SK-N-SH (cell line): ENCODE data around the gene CCDC185. TPM values are rescaled to one million over a fixed set of nuclear protein-coding genes. Genes with fewer than 3 reads are reported as not detected.

ENCODE experiments used
- CTCF ChIA-PET: fragments of 300-600, 350-600 bp; formaldehyde crosslinking; extraction: SDS; loops from one replicate; lab custom pipeline; 2021; lab: Yijun Ruan, JAX
- POLR2A ChIA-PET: fragments of 350-600 bp; sonication (Branson Sonifier 250); formaldehyde crosslinking; extraction: SDS; loops from one replicate; lab custom pipeline; 2020; ENCODE audit warnings: antibody characterized with exemption, inconsistent platforms; lab: Yijun Ruan, JAX
- DNase-seq: peaks from one replicate; pipeline ENCODE4 v3.0.0; 2012
- H2AFZ ChIP-seq: fragments of 200-600 bp; sonication (generic); 2 replicates; pipeline ENCODE4 v1.8.1; 2016; ENCODE audit warnings: antibody characterized with exemption, mild to moderate bottlenecking, low read depth
- H3F3A ChIP-seq: fragments of 200-600 bp; sonication (generic); replicated peaks from 2 replicates; pipeline ENCODE3; 2016; ENCODE audit warnings: antibody characterized with exemption, mild to moderate bottlenecking; ENCODE audit not compliant: insufficient read depth
- H3K27ac ChIP-seq, 2 experiments: fragments of 200-500 bp in 1 of 2; fragments of 200-600 bp in 1 of 2; sonication (Bioruptor generic) in 1 of 2; sonication (generic), shearing (Covaris generic) in 1 of 2; 2 replicates each; pipeline versions ENCODE4 v1.5.1 to v1.6.1; 2014 to 2016; ENCODE audit warnings: low read depth in 2 of 2, inconsistent platforms in 1 of 2, low read length in 1 of 2, mild to moderate bottlenecking in 1 of 2, mixed read lengths in 1 of 2
- H3K27me3 ChIP-seq: fragments of 200-600 bp; sonication (generic), shearing (Covaris generic); 2 replicates; pipeline ENCODE4 v1.6.1; 2016; ENCODE audit warnings: mixed run types; ENCODE audit not compliant: insufficient read depth
- H3K36me3 ChIP-seq, 2 experiments: fragments of 200-500 bp in 1 of 2; fragments of 200-600 bp in 1 of 2; sonication (Bioruptor generic) in 1 of 2; sonication (generic) in 1 of 2; replicated peaks in 1 of 2; 2 replicates each; pipeline versions ENCODE3 to v1.5.1; 2014 to 2016; ENCODE audit warnings: low read length in 1 of 2, mild to moderate bottlenecking in 1 of 2; ENCODE audit not compliant: insufficient read depth in 2 of 2, control insufficient read depth in 1 of 2
- H3K4me1 ChIP-seq, 2 experiments: fragments of 200-500 bp in 1 of 2; fragments of 200-600 bp in 1 of 2; sonication (Bioruptor generic) in 1 of 2; sonication (generic), shearing (Covaris generic) in 1 of 2; 2 replicates each; pipeline versions ENCODE4 v1.5.1 to v1.6.1; 2014 to 2016; ENCODE audit warnings: low read depth in 1 of 2, low read length in 1 of 2, mixed run types in 1 of 2; ENCODE audit not compliant: insufficient read depth in 2 of 2, control insufficient read depth in 1 of 2
- H3K4me2 ChIP-seq: fragments of 200-600 bp; sonication (generic), shearing (Covaris generic); 2 replicates; pipeline ENCODE4 v1.6.1; 2017; ENCODE audit warnings: mixed run types
- H3K4me3 ChIP-seq, 2 experiments: fragments of 200-500 bp in 1 of 2; fragments of 200-600 bp in 1 of 2; sonication (Bioruptor generic) in 1 of 2; sonication (generic), shearing (Covaris generic) in 1 of 2; 2 replicates each; pipeline versions ENCODE4 v1.5.1 to v1.8.1; 2014 to 2016; ENCODE audit warnings: low read depth in 2 of 2, inconsistent platforms in 1 of 2, low read length in 1 of 2, mild to moderate bottlenecking in 1 of 2, mixed read lengths in 1 of 2, moderate library complexity in 1 of 2
- H3K79me2 ChIP-seq: fragments of 200-600 bp; sonication (generic); 2 replicates; pipeline ENCODE4 v1.8.1; 2017; ENCODE audit warnings: mild to moderate bottlenecking; ENCODE audit not compliant: insufficient read depth
- H3K9ac ChIP-seq: fragments of 200-600 bp; sonication (generic); 2 replicates; pipeline ENCODE4 v1.6.1; 2017; ENCODE audit warnings: mixed run types
- H3K9me2 ChIP-seq: fragments of 200-600 bp; sonication (generic); 2 replicates; pipeline ENCODE4 v1.6.1; 2017; ENCODE audit warnings: mixed run types
- H3K9me3 ChIP-seq: fragments of 200-600 bp; sonication (generic); 2 replicates; pipeline ENCODE4 v1.6.1; 2017; ENCODE audit warnings: mixed run types, mild to moderate bottlenecking, moderate library complexity
- H4K20me1 ChIP-seq: fragments of 200-600 bp; sonication (generic); 2 replicates; pipeline ENCODE4 v1.6.1; 2017; ENCODE audit warnings: mild to moderate bottlenecking, mixed run types; ENCODE audit not compliant: insufficient read depth
- CHD2 ChIP-seq: fragments of 150-350 bp; IDR thresholded peaks from 2 replicates; pipeline ENCODE4 v1.6.1; 2018; ENCODE audit warnings: low read length; ENCODE audit not compliant: partially characterized antibody
- EZH2phosphoT487 ChIP-seq: fragments of 200-600 bp; sonication (generic); IDR thresholded peaks from 2 replicates; pipeline ENCODE4 v1.6.1; 2017; ENCODE audit warnings: low read depth, mixed run types, mild to moderate bottlenecking, antibody characterized with exemption, moderate library complexity, borderline replicate concordance
- FOSL2 ChIP-seq: IDR thresholded peaks from 2 replicates; pipeline ENCODE4 v1.4.0; 2012; ENCODE audit warnings: low read depth, mild to moderate bottlenecking, moderate library complexity, borderline replicate concordance
- FOXJ3 ChIP-seq: sonication (generic); formaldehyde crosslinking; IDR thresholded peaks from 2 replicates; pipeline ENCODE4 v1.5.1; 2020; ENCODE audit warnings: mild to moderate bottlenecking, missing genetic modification reagents
- FOXM1 ChIP-seq: IDR thresholded peaks from 2 replicates; pipeline ENCODE4 v1.4.0; 2012; ENCODE audit warnings: low read depth, mild to moderate bottlenecking
- MEF2A ChIP-seq: IDR thresholded peaks from 2 replicates; pipeline ENCODE4 v1.4.0; 2012; ENCODE audit warnings: low read depth, borderline replicate concordance
- POLR2AphosphoS5 ChIP-seq: IDR thresholded peaks from 2 replicates; pipeline ENCODE4 v1.6.1; 2012; ENCODE audit warnings: low read depth, low read length
- RAD21 ChIP-seq: IDR thresholded peaks from 2 replicates; pipeline ENCODE4 v1.6.1; 2012; ENCODE audit warnings: mild to moderate bottlenecking, low read length
- RCOR1 ChIP-seq: fragments of 150-350 bp; IDR thresholded peaks from 2 replicates; pipeline ENCODE4 v1.6.1; 2017; ENCODE audit warnings: antibody characterized with exemption, low read length
- RXRA ChIP-seq: IDR thresholded peaks from 2 replicates; pipeline ENCODE4 v1.4.0; 2012; ENCODE audit warnings: low read depth, mild to moderate bottlenecking, borderline replicate concordance
- SIN3A ChIP-seq: IDR thresholded peaks from 2 replicates; pipeline ENCODE4 v1.6.1; 2012; ENCODE audit warnings: low read depth, mild to moderate bottlenecking, low read length, moderate library complexity, borderline replicate concordance
- SMC3 ChIP-seq: IDR thresholded peaks from 2 replicates; pipeline ENCODE4 v1.6.1; 2012; ENCODE audit warnings: low read depth, low read length, improper control_type of control experiment
- TCF12 ChIP-seq: IDR thresholded peaks from 2 replicates; pipeline ENCODE4 v1.4.0; 2012
- TEAD4 ChIP-seq: IDR thresholded peaks from 2 replicates; pipeline ENCODE4 v1.4.0; 2012; ENCODE audit warnings: mild to moderate bottlenecking, borderline replicate concordance; ENCODE audit not compliant: insufficient read depth
- WGBS: methylation state at CpG from one replicate; pipeline ENCODE4 v1.1.6; 2017; ENCODE audit warnings: low lambda C conversion rate; 5-methylcytosine and 5-hydroxymethylcytosine counted together
- polyA plus RNA-seq, 3 experiments: library from polyadenylated mRNA; depleted of rRNA; stranded (reverse); fragments of >200 nt; gene quantifications; 2 replicates each; pipeline ENCODE4 v1.2.3, GENCODE V29; 2012
- TF ChIP-seq, protein P1 (sequence below): IDR thresholded peaks from 2 replicates; pipeline ENCODE4; 2012
- TF ChIP-seq, protein P2 (sequence below): IDR thresholded peaks from 2 replicates; pipeline ENCODE4 v1.4.0; 2012; ENCODE audit warnings: low read depth, borderline replicate concordance
- TF ChIP-seq, protein P3 (sequence below): IDR thresholded peaks from 2 replicates; pipeline ENCODE4 v1.4.0; 2012; ENCODE audit warnings: low read depth
- TF ChIP-seq, protein P4 (sequence below): IDR thresholded peaks from 2 replicates; pipeline ENCODE4 v1.6.1; 2012; ENCODE audit warnings: mild to moderate bottlenecking, low read depth, low read length, moderate library complexity
- TF ChIP-seq, protein P5 (sequence below): fragments of 150-350 bp; IDR thresholded peaks from 2 replicates; pipeline ENCODE4 v1.6.1; 2016; ENCODE audit warnings: mild to moderate bottlenecking, low read depth, low read length
- TF ChIP-seq, protein P6 (sequence below): IDR thresholded peaks from 2 replicates; pipeline ENCODE4 v1.4.0; 2012; ENCODE audit warnings: low read depth, borderline replicate concordance

The CCDC185 gene
- polyA plus RNA-seq, 1 of the 3 experiments (the other 2 are of a cell fraction), result not detected

DNA sequence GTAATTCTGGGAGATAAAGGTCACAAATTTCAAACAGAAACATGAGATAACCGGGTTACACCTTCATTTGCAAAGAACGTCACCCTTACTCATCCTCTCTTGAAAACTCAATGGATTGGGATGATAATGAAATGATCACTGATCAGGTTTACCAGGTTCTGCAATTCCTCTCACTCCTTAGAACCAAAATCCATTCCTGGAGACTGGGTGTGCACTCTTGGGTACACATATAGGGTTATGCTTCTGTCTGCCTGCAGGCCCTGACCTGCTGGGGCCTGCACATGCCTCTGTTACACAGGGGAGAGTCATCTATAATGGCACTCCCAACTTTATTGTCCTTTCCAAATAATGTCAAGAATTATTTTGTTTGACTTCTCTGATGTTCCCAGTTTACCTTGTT, 37.5 kb upstream of the CCDC185 start:
- Histone ChIP-seq H3K4me3 (no peak overlapping the region), H3K27ac (no peak overlapping the region), H3K27me3 (peaks cover 31% of the 10 kb centered on the region; the same call in 1 of the 2 replicates), H2AFZ (no peak overlapping the region), H3K4me1 (no peaks in the 10 kb centered on the region; a peak in 1 of 4 replicates), H3K9me2 (no peaks in the 10 kb centered on the region), H3K36me3 (no peaks in the 10 kb centered on the region), H3F3A (no peaks in the 10 kb centered on the region), H3K9ac (no peak overlapping the region), H4K20me1 (no peaks in the 10 kb centered on the region), H3K4me2 (no peak overlapping the region), H3K79me2 (no peaks in the 10 kb centered on the region), H3K9me3 (no peaks in the 10 kb centered on the region)
- ChIA-PET POLR2A (no interaction called here), CTCF (interaction anchor here (1.1 to 1.4 kb wide), 2 partner anchors 226 to 232 kb away, joined by 3 to 4 read pairs; no protein-coding TSS in a partner anchor)
- TF ChIP-seq EZH2phosphoT487, result no peak
- no peak for TF ChIP-seq FOXJ3 (CRISPR knock-in tag)
- no peak for TF ChIP-seq RXRA
- TF ChIP-seq SIN3A, result no peak
- TF ChIP-seq POLR2AphosphoS5, result no peak
- no peak for TF ChIP-seq MEF2A
- TF ChIP-seq, protein P1, sequence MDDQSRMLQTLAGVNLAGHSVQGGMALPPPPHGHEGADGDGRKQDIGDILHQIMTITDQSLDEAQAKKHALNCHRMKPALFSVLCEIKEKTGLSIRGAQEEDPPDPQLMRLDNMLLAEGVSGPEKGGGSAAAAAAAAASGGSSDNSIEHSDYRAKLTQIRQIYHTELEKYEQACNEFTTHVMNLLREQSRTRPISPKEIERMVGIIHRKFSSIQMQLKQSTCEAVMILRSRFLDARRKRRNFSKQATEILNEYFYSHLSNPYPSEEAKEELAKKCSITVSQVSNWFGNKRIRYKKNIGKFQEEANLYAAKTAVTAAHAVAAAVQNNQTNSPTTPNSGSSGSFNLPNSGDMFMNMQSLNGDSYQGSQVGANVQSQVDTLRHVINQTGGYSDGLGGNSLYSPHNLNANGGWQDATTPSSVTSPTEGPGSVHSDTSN, result no peak
- TF ChIP-seq RAD21, result no peak
- TF ChIP-seq FOXM1, result no peak
- no peak for TF ChIP-seq RCOR1
- TF ChIP-seq, protein P2, sequence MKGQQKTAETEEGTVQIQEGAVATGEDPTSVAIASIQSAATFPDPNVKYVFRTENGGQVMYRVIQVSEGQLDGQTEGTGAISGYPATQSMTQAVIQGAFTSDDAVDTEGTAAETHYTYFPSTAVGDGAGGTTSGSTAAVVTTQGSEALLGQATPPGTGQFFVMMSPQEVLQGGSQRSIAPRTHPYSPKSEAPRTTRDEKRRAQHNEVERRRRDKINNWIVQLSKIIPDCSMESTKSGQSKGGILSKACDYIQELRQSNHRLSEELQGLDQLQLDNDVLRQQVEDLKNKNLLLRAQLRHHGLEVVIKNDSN, result no peak
- TF ChIP-seq SMC3, result no peak
- no peak for TF ChIP-seq TEAD4
- no peak for TF ChIP-seq TCF12
- TF ChIP-seq, protein P3, sequence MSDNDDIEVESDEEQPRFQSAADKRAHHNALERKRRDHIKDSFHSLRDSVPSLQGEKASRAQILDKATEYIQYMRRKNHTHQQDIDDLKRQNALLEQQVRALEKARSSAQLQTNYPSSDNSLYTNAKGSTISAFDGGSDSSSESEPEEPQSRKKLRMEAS, result no peak
- no peak for DNase-seq
- 17% methylated on average over 2 of the region's 2 CpGs for WGBS

DNA sequence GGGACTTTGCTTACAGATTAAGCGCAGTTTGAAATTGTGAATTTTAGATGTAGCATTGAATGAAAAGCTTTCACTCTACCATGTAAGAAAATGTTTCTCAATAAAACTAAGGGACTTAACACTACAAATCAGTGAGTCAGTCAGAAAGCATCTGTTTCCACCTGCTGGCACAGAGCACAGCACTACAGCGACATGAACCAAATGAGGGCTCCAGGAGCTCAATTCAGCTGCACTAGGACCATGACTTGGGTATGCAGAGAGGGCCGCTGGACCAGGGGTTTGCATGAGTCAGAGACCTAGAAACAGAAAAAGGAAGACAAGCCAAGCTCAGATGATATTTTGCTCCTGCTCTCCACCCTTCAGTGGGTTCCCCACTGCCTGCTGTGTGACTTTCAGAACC, 34.4 kb upstream of the CCDC185 start:
- Histone ChIP-seq H2AFZ (no peak overlapping the region), H3K27me3 (peaks cover 31% of the 10 kb centered on the region), H3F3A (no peaks in the 10 kb centered on the region), H4K20me1 (no peaks in the 10 kb centered on the region), H3K4me1 (peaks cover 0 to 9% of the 10 kb centered on the region in 2 experiments; a peak in 1 of 4 replicates), H3K27ac (no peak overlapping the region), H3K36me3 (no peaks in the 10 kb centered on the region), H3K9me3 (no peaks in the 10 kb centered on the region), H3K79me2 (no peaks in the 10 kb centered on the region), H3K9ac (no peak overlapping the region), H3K4me2 (no peak overlapping the region), H3K9me2 (no peaks in the 10 kb centered on the region), H3K4me3 (no peak overlapping the region)
- POLR2A ChIA-PET, result no interaction called here
- no peak for DNase-seq
- CTCF ChIA-PET, result interaction anchor here (0.7 to 1.3 kb wide), 2 partner anchors 225 to 325 kb away, joined by 3 to 5 read pairs; no protein-coding TSS in a partner anchor
- WGBS, result 54% methylated on average over 3 of the region's 3 CpGs
- TF ChIP-seq, protein P4, sequence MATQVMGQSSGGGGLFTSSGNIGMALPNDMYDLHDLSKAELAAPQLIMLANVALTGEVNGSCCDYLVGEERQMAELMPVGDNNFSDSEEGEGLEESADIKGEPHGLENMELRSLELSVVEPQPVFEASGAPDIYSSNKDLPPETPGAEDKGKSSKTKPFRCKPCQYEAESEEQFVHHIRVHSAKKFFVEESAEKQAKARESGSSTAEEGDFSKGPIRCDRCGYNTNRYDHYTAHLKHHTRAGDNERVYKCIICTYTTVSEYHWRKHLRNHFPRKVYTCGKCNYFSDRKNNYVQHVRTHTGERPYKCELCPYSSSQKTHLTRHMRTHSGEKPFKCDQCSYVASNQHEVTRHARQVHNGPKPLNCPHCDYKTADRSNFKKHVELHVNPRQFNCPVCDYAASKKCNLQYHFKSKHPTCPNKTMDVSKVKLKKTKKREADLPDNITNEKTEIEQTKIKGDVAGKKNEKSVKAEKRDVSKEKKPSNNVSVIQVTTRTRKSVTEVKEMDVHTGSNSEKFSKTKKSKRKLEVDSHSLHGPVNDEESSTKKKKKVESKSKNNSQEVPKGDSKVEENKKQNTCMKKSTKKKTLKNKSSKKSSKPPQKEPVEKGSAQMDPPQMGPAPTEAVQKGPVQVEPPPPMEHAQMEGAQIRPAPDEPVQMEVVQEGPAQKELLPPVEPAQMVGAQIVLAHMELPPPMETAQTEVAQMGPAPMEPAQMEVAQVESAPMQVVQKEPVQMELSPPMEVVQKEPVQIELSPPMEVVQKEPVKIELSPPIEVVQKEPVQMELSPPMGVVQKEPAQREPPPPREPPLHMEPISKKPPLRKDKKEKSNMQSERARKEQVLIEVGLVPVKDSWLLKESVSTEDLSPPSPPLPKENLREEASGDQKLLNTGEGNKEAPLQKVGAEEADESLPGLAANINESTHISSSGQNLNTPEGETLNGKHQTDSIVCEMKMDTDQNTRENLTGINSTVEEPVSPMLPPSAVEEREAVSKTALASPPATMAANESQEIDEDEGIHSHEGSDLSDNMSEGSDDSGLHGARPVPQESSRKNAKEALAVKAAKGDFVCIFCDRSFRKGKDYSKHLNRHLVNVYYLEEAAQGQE, result no peak
- TF ChIP-seq RCOR1 (no peak), TEAD4 (no peak), TCF12 (no peak), CHD2 (no peak), FOSL2 (no peak)
- TF ChIP-seq, protein P5, sequence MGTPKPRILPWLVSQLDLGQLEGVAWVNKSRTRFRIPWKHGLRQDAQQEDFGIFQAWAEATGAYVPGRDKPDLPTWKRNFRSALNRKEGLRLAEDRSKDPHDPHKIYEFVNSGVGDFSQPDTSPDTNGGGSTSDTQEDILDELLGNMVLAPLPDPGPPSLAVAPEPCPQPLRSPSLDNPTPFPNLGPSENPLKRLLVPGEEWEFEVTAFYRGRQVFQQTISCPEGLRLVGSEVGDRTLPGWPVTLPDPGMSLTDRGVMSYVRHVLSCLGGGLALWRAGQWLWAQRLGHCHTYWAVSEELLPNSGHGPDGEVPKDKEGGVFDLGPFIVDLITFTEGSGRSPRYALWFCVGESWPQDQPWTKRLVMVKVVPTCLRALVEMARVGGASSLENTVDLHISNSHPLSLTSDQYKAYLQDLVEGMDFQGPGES, result no peak
- TF ChIP-seq, protein P6, sequence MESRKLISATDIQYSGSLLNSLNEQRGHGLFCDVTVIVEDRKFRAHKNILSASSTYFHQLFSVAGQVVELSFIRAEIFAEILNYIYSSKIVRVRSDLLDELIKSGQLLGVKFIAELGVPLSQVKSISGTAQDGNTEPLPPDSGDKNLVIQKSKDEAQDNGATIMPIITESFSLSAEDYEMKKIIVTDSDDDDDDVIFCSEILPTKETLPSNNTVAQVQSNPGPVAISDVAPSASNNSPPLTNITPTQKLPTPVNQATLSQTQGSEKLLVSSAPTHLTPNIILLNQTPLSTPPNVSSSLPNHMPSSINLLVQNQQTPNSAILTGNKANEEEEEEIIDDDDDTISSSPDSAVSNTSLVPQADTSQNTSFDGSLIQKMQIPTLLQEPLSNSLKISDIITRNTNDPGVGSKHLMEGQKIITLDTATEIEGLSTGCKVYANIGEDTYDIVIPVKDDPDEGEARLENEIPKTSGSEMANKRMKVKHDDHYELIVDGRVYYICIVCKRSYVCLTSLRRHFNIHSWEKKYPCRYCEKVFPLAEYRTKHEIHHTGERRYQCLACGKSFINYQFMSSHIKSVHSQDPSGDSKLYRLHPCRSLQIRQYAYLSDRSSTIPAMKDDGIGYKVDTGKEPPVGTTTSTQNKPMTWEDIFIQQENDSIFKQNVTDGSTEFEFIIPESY, result no peak
